ENCODE results near the gene RC3H1. TPM values are rescaled to one million over a fixed set of nuclear protein-coding genes. Genes with fewer than 3 reads are reported as not detected.

RC3H1 gene
- polyA plus RNA-seq, 2 of the 4 experiments (the other 2 are of a cell fraction) = 4.0 to 12.7 TPM

DNA sequence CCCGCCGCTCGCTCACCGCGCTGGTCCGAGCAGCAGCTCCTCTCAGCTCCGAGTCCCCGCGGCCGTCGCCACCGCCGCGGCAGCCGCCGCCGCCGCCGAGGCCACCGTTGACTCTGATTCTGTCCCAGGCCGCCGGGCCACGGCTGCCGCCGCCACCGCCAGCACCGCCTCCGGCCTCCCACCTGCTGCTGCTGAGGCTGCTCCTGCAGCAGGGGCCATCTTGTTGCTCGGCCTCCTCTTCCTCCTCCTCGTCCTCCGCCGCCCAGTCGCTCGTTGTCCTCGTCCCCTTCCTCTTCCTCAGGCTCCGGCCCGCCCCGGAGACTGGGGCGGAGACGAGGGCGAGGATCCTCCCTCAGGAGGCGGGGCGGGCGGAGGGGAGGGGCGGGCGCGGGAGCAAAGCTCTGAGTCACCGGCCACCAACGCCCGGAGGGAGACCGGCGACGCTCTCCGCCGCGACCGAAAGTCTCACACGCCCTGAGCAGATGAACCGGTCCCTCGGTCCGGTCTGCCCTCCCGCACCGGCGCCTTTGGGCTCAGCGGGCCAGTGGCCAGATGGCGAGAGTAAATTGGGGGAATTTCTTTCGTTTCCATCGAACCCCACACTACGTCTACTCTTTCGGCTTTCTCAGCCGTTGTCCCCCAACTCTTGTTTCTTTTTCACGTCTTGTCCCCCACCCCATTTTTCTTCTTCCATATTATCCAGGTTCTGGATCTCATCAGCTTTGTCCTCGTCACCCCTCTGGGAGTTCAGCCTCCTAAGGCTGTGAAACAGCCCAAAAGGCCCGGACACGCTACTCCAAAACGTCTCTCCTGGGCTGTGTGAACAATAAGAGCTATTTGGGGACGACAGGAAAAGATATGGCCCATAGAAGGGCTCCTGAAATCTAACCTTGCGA is at the start of gene RC3H1 (continued):
- TF ChIP-seq, protein P1, sequence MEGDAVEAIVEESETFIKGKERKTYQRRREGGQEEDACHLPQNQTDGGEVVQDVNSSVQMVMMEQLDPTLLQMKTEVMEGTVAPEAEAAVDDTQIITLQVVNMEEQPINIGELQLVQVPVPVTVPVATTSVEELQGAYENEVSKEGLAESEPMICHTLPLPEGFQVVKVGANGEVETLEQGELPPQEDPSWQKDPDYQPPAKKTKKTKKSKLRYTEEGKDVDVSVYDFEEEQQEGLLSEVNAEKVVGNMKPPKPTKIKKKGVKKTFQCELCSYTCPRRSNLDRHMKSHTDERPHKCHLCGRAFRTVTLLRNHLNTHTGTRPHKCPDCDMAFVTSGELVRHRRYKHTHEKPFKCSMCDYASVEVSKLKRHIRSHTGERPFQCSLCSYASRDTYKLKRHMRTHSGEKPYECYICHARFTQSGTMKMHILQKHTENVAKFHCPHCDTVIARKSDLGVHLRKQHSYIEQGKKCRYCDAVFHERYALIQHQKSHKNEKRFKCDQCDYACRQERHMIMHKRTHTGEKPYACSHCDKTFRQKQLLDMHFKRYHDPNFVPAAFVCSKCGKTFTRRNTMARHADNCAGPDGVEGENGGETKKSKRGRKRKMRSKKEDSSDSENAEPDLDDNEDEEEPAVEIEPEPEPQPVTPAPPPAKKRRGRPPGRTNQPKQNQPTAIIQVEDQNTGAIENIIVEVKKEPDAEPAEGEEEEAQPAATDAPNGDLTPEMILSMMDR (IDR thresholded peaks at IDR 0.05) = no peak

DNA sequence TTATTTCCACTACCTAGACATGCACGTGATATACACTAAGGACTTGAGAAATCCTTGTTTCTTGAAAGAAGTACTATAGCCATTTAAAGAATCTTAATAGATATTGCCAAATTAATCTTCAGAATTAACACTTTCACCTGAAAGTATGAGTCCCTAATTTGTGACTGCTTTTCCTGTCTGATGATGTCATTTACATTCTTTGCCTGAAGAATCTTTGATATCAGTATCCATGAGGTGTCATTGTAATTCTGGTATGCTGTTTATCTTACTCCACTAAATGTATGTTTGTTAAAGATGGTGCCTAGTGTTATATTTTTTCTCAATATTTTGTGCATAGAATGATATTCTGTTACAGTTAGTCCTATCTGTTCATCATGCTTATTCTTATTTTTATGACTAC is 48.5 kb upstream of the RC3H1 start:
- TF ChIP-seq NR3C1 (IDR thresholded peaks at IDR 0.05) (no peak), EP300 (IDR thresholded peaks at IDR 0.05) (no peak), ZFP36 (IDR thresholded peaks at IDR 0.05; ENCODE audit: borderline replicate concordance, partially characterized antibody) (no peak), RNF2 (IDR thresholded peaks at IDR 0.05; ENCODE audit: borderline replicate concordance, low read depth) (no peak), SREBF2 (IDR thresholded peaks at IDR 0.05) (no peak), CHD4 (IDR thresholded peaks at IDR 0.05; ENCODE audit: borderline replicate concordance) (no peak), ZSCAN20 (CRISPR knock-in tag; IDR thresholded peaks at IDR 0.05) (no peak), RCOR1 (IDR thresholded peaks at IDR 0.05; ENCODE audit: low read depth, low read length) (no peak), NFE2L2 (conservative IDR thresholded peaks at IDR 0.05; ENCODE audit: low read length) (no peak), HOXA7 (CRISPR knock-in tag; IDR thresholded peaks at IDR 0.05) (no peak), EHF (CRISPR knock-in tag; IDR thresholded peaks at IDR 0.05) (no peak), ZNF302 (CRISPR knock-in tag; IDR thresholded peaks at IDR 0.05) (no peak), MYC (IDR thresholded peaks at IDR 0.05; ENCODE audit: borderline replicate concordance, low read length) (no peak), HOXB5 (CRISPR knock-in tag; IDR thresholded peaks at IDR 0.05) (no peak)
- ATAC-seq (no peak), FAIRE-seq (no peak), DNase-seq (ENCODE audit: low read depth in 1 of 2, low spot score in 1 of 2) (no peak)
- H3K9me3 ChIP-seq = no peaks in the 10 kb centered on the region
- no peak overlapping the region for H3K27ac ChIP-seq
- no peak overlapping the region for H3K4me2 ChIP-seq
- WGBS (ENCODE audit: missing lambda C conversion rate) = 93% methylated on average over 1 of the region's 1 CpG
- peaks cover 7% of the 10 kb centered on the region; the same call in 1 of the 3 replicates for H3K4me1 ChIP-seq
- no peak overlapping the region for H3K4me3 ChIP-seq
- ChIA-PET POLR2A (no interaction called here), CTCF (no interaction called here)

DNA sequence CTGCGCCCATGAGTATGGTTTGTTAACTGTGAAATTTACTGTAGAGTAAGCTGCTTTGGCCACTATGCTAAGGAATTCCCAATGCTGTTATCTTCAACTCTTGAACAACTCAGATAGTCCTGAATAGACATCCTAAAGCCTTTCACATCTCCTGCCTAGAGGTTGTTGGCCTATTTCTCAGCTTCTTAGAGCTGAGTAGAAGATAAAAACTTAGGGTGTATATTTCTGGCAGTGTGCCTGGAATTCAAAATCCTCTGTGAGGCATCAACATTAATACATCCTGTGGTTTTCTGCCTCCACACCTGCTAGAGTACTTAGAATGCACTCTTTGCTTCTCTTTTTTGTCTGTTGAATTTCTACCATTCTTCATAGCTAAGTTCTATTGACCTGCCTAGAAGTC is 45.8 kb upstream of the RC3H1 start:
- H3K4me3 ChIP-seq = no peak overlapping the region
- no peaks in the 10 kb centered on the region for H3K4me1 ChIP-seq
- ChIA-PET CTCF (interaction anchor here (1.2 to 1.6 kb wide), 2 partner anchors 19 to 150 kb away, joined by 4 to 7 read pairs; no protein-coding TSS in a partner anchor), POLR2A (interaction anchor here (0.8 to 1.2 kb wide), 2 partner anchors 45 to 200 kb away, joined by 3 to 4 read pairs; partner anchors contain the start of genes RC3H1 and ZBTB37)
- DNase-seq (ENCODE audit: low read depth in 1 of 2, low spot score in 1 of 2) = no peak
- no peaks in the 10 kb centered on the region for H3K9me3 ChIP-seq
- no peak overlapping the region for H3K4me2 ChIP-seq
- H3K27ac ChIP-seq = no peak overlapping the region
- ATAC-seq = no peak
- TF ChIP-seq POLR2AphosphoS2 (conservative IDR thresholded peaks at IDR 0.05; ENCODE audit: low read length) (no peak), ZSCAN20 (CRISPR knock-in tag; IDR thresholded peaks at IDR 0.05) (no peak), ZC3H11A (IDR thresholded peaks at IDR 0.05) (no peak), HOXB13 (CRISPR knock-in tag; IDR thresholded peaks at IDR 0.05; ENCODE audit: low read depth) (no peak), RFX5 (IDR thresholded peaks at IDR 0.05) (no peak), GATA3 (IDR thresholded peaks at IDR 0.05; ENCODE audit: borderline replicate concordance) (no peak), RCOR1 (IDR thresholded peaks at IDR 0.05; ENCODE audit: low read depth, low read length) (no peak), CHD2 (IDR thresholded peaks at IDR 0.05; ENCODE audit: low read length, partially characterized antibody) (no peak), FOSB (CRISPR knock-in tag; IDR thresholded peaks at IDR 0.05) (no peak), MAFK (IDR thresholded peaks at IDR 0.05; ENCODE audit: partially characterized antibody) (no peak), EHMT2 (IDR thresholded peaks at IDR 0.05; ENCODE audit: low read depth) (no peak), RAD21 (conservative IDR thresholded peaks at IDR 0.05 in 1 of 2, IDR thresholded peaks at IDR 0.05 in 1 of 2) (no peak), CBX8 (IDR thresholded peaks at IDR 0.05) (no peak), SMC3 (IDR thresholded peaks at IDR 0.05) (no peak)
- TF ChIP-seq, protein P2, sequence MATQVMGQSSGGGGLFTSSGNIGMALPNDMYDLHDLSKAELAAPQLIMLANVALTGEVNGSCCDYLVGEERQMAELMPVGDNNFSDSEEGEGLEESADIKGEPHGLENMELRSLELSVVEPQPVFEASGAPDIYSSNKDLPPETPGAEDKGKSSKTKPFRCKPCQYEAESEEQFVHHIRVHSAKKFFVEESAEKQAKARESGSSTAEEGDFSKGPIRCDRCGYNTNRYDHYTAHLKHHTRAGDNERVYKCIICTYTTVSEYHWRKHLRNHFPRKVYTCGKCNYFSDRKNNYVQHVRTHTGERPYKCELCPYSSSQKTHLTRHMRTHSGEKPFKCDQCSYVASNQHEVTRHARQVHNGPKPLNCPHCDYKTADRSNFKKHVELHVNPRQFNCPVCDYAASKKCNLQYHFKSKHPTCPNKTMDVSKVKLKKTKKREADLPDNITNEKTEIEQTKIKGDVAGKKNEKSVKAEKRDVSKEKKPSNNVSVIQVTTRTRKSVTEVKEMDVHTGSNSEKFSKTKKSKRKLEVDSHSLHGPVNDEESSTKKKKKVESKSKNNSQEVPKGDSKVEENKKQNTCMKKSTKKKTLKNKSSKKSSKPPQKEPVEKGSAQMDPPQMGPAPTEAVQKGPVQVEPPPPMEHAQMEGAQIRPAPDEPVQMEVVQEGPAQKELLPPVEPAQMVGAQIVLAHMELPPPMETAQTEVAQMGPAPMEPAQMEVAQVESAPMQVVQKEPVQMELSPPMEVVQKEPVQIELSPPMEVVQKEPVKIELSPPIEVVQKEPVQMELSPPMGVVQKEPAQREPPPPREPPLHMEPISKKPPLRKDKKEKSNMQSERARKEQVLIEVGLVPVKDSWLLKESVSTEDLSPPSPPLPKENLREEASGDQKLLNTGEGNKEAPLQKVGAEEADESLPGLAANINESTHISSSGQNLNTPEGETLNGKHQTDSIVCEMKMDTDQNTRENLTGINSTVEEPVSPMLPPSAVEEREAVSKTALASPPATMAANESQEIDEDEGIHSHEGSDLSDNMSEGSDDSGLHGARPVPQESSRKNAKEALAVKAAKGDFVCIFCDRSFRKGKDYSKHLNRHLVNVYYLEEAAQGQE (IDR thresholded peaks at IDR 0.05) = no peak
- TF ChIP-seq, protein P3, sequence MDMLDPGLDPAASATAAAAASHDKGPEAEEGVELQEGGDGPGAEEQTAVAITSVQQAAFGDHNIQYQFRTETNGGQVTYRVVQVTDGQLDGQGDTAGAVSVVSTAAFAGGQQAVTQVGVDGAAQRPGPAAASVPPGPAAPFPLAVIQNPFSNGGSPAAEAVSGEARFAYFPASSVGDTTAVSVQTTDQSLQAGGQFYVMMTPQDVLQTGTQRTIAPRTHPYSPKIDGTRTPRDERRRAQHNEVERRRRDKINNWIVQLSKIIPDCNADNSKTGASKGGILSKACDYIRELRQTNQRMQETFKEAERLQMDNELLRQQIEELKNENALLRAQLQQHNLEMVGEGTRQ (IDR thresholded peaks at IDR 0.05) = no peak
- WGBS (ENCODE audit: missing lambda C conversion rate) = 90% methylated on average over 1 of the region's 1 CpG
- FAIRE-seq = no peak
